WTC11 (cell line): Measurements from ENCODE around the gene ERC1. TPM values are rescaled to one million over a fixed set of nuclear protein-coding genes. Genes with fewer than 3 reads are reported as not detected.

Source experiments
- ATAC-seq: fragments of 200-7000 bp; cut with Tn5 transposase; 2 replicates; pipeline ENCODE4 v1.10.0; 2021; ENCODE audit warnings: mild to moderate bottlenecking, moderate library complexity
- CTCF ChIA-PET: fragments of 300-600 bp; sonication (Branson Sonifier 250); formaldehyde crosslinking; loops from one replicate; lab custom pipeline; 2021; ENCODE audit warnings: antibody characterized with exemption; lab: Charles Lee
- POLR2A ChIA-PET: fragments of 350-600 bp; sonication (Branson Sonifier 250); formaldehyde crosslinking; loops from one replicate; lab custom pipeline; 2021; ENCODE audit warnings: antibody characterized with exemption; lab: Charles Lee
- DNase-seq: peaks from one replicate; pipeline ENCODE4 v3.0.0; 2021; ENCODE audit warnings: low spot score
- H3K27ac Mint-ChIP-seq: 2 replicates; pipeline ENCODE4 v1.8.0; 2021; ENCODE audit warnings: mixed read lengths
- H3K27me3 Mint-ChIP-seq: 2 replicates; pipeline ENCODE4 v1.8.0; 2021; ENCODE audit warnings: low read depth, mild to moderate bottlenecking, moderate library complexity, mixed read lengths
- H3K36me3 Mint-ChIP-seq: 2 replicates; pipeline ENCODE4 v1.8.0; 2021; ENCODE audit warnings: mixed read lengths
- H3K4me1 Mint-ChIP-seq: 2 replicates; pipeline ENCODE4 v1.8.0; 2022; ENCODE audit warnings: mixed read lengths
- H3K4me3 Mint-ChIP-seq: 2 replicates; pipeline ENCODE4 v1.8.0; 2021; ENCODE audit warnings: mild to moderate bottlenecking, moderate library complexity, mixed read lengths
- H3K9me3 Mint-ChIP-seq: 2 replicates; pipeline ENCODE4 v1.8.0; 2021; ENCODE audit warnings: mixed read lengths
- ARID4B ChIP-seq: sonication (generic); formaldehyde crosslinking; IDR thresholded peaks from 2 replicates; pipeline ENCODE4 v1.8.0; 2023; ENCODE audit warnings: missing genetic modification reagents, mild to moderate bottlenecking, borderline replicate concordance
- ELF4 ChIP-seq: sonication (generic); formaldehyde crosslinking; IDR thresholded peaks from 2 replicates; pipeline ENCODE4 v1.8.1; 2022; ENCODE audit warnings: low read depth, mild to moderate bottlenecking, moderate library complexity, missing genetic modification reagents
- ETV6 ChIP-seq: sonication (generic); formaldehyde crosslinking; IDR thresholded peaks from 2 replicates; pipeline ENCODE4 v1.8.1; 2022; ENCODE audit warnings: mild to moderate bottlenecking, missing genetic modification reagents
- FOXJ3 ChIP-seq: sonication (generic); formaldehyde crosslinking; IDR thresholded peaks from 2 replicates; pipeline ENCODE4 v1.9.0; 2021; ENCODE audit warnings: missing genetic modification reagents, mild to moderate bottlenecking, borderline replicate concordance
- FOXP1 ChIP-seq: sonication (generic); formaldehyde crosslinking; IDR thresholded peaks from 2 replicates; pipeline ENCODE4 v1.8.0; 2022; ENCODE audit warnings: missing genetic modification reagents, mild to moderate bottlenecking, moderate library complexity, borderline replicate concordance
- JAZF1 ChIP-seq: fragments of 250-450 bp; sonication (Bioruptor Pico); IDR thresholded peaks from 2 replicates; pipeline ENCODE4 v1.9.0; 2021; ENCODE audit warnings: moderate library complexity, mild to moderate bottlenecking, inconsistent platforms
- MAX ChIP-seq: sonication (generic); formaldehyde crosslinking; IDR thresholded peaks from 2 replicates; pipeline ENCODE4 v1.8.0; 2022; ENCODE audit warnings: mild to moderate bottlenecking, missing genetic modification reagents
- MYBL2 ChIP-seq: sonication (generic); formaldehyde crosslinking; IDR thresholded peaks from 2 replicates; pipeline ENCODE4 v1.8.1; 2023; ENCODE audit warnings: mild to moderate bottlenecking, moderate library complexity, missing genetic modification reagents
- RELA ChIP-seq: sonication (generic); formaldehyde crosslinking; IDR thresholded peaks from 2 replicates; pipeline ENCODE4 v1.8.1; 2022; ENCODE audit warnings: missing genetic modification reagents, mild to moderate bottlenecking, borderline replicate concordance
- SP1 ChIP-seq: sonication (generic); formaldehyde crosslinking; conservative IDR thresholded peaks from 2 replicates; pipeline ENCODE4 v1.8.1; 2022; ENCODE audit warnings: missing genetic modification reagents
- STAT6 ChIP-seq: sonication (generic); formaldehyde crosslinking; conservative IDR thresholded peaks from 2 replicates; pipeline ENCODE4 v1.8.1; 2023; ENCODE audit warnings: mild to moderate bottlenecking, low read depth, missing genetic modification reagents, moderate library complexity
- TP53 ChIP-seq: sonication (generic); formaldehyde crosslinking; IDR thresholded peaks from 2 replicates; pipeline ENCODE4 v1.8.1; 2023; ENCODE audit warnings: mild to moderate bottlenecking, missing genetic modification reagents
- ZNF138 ChIP-seq: sonication (generic); formaldehyde crosslinking; conservative IDR thresholded peaks from 2 replicates; pipeline ENCODE4 v1.8.1; 2022; ENCODE audit warnings: mild to moderate bottlenecking, moderate library complexity, missing genetic modification reagents
- ZNF232 ChIP-seq: sonication (generic); formaldehyde crosslinking; IDR thresholded peaks from 2 replicates; pipeline ENCODE4 v1.8.0; 2022; ENCODE audit warnings: mild to moderate bottlenecking, missing genetic modification reagents
- ZNF263 ChIP-seq: sonication (generic); formaldehyde crosslinking; IDR thresholded peaks from 2 replicates; pipeline ENCODE4 v1.8.1; 2022; ENCODE audit warnings: low read depth, mild to moderate bottlenecking, moderate library complexity, missing genetic modification reagents
- ZNF317 ChIP-seq: sonication (generic); formaldehyde crosslinking; IDR thresholded peaks from 2 replicates; pipeline ENCODE4 v1.8.1; 2023; ENCODE audit warnings: low read depth, mild to moderate bottlenecking, moderate library complexity, missing genetic modification reagents, borderline replicate concordance
- total RNA-seq: library from RNA; stranded (reverse); gene quantifications from 3 replicates; pipeline ENCODE4 v1.2.3, GENCODE V29; 2021
- TF ChIP-seq, protein P1 (sequence below): sonication (generic); formaldehyde crosslinking; IDR thresholded peaks from 2 replicates; pipeline ENCODE4 v1.8.0; 2022; ENCODE audit warnings: missing genetic modification reagents
- TF ChIP-seq, protein P2 (sequence below): sonication (generic); formaldehyde crosslinking; IDR thresholded peaks from 2 replicates; pipeline ENCODE4 v1.8.1; 2022; ENCODE audit warnings: low read depth, mild to moderate bottlenecking, moderate library complexity, missing genetic modification reagents, borderline replicate concordance
- TF ChIP-seq, protein P3 (sequence below): sonication (generic); formaldehyde crosslinking; IDR thresholded peaks from 2 replicates; pipeline ENCODE4 v1.8.1; 2022; ENCODE audit warnings: missing genetic modification reagents, borderline replicate concordance
- TF ChIP-seq, protein P4 (sequence below): sonication (generic); formaldehyde crosslinking; IDR thresholded peaks from 2 replicates; pipeline ENCODE4 v1.8.0; 2023; ENCODE audit warnings: missing genetic modification reagents

ERC1 gene
- total RNA-seq, 1 experiment from 2014 or later, result 47.5 TPM

GRCh38 chr12:1206118-1206734 lies 215.2 kb downstream of the ERC1 start:
- H3K4me3 Mint-ChIP-seq, result no peak overlapping the region

GRCh38 chr12:1207276-1207675 lies 216.3 kb downstream of the ERC1 start:
- no peak for DNase-seq
- no peaks in the 10 kb centered on the region for H3K36me3 Mint-ChIP-seq
- ATAC-seq, result no peak
- no peak overlapping the region for H3K27ac Mint-ChIP-seq
- H3K4me1 Mint-ChIP-seq, result peaks cover 20% of the 10 kb centered on the region
- H3K9me3 Mint-ChIP-seq, result no peaks in the 10 kb centered on the region
- ChIA-PET POLR2A (no interaction called here), CTCF (interaction anchor here (3.1 kb wide), 1 partner anchor 89 kb away, joined by 13 read pairs; no protein-coding TSS in a partner anchor)
- no peaks in the 10 kb centered on the region for H3K27me3 Mint-ChIP-seq
- no peak overlapping the region for H3K4me3 Mint-ChIP-seq
- TF ChIP-seq, protein P1, sequence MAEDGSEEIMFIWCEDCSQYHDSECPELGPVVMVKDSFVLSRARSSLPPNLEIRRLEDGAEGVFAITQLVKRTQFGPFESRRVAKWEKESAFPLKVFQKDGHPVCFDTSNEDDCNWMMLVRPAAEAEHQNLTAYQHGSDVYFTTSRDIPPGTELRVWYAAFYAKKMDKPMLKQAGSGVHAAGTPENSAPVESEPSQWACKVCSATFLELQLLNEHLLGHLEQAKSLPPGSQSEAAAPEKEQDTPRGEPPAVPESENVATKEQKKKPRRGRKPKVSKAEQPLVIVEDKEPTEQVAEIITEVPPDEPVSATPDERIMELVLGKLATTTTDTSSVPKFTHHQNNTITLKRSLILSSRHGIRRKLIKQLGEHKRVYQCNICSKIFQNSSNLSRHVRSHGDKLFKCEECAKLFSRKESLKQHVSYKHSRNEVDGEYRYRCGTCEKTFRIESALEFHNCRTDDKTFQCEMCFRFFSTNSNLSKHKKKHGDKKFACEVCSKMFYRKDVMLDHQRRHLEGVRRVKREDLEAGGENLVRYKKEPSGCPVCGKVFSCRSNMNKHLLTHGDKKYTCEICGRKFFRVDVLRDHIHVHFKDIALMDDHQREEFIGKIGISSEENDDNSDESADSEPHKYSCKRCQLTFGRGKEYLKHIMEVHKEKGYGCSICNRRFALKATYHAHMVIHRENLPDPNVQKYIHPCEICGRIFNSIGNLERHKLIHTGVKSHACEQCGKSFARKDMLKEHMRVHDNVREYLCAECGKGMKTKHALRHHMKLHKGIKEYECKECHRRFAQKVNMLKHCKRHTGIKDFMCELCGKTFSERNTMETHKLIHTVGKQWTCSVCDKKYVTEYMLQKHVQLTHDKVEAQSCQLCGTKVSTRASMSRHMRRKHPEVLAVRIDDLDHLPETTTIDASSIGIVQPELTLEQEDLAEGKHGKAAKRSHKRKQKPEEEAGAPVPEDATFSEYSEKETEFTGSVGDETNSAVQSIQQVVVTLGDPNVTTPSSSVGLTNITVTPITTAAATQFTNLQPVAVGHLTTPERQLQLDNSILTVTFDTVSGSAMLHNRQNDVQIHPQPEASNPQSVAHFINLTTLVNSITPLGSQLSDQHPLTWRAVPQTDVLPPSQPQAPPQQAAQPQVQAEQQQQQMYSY (CRISPR knock-in tag), result no peak
- TF ChIP-seq ARID4B, result no peak
- no peak for TF ChIP-seq JAZF1 (CRISPR knock-in tag)
- TF ChIP-seq ETV6 (CRISPR knock-in tag), result no peak
- TF ChIP-seq, protein P2, sequence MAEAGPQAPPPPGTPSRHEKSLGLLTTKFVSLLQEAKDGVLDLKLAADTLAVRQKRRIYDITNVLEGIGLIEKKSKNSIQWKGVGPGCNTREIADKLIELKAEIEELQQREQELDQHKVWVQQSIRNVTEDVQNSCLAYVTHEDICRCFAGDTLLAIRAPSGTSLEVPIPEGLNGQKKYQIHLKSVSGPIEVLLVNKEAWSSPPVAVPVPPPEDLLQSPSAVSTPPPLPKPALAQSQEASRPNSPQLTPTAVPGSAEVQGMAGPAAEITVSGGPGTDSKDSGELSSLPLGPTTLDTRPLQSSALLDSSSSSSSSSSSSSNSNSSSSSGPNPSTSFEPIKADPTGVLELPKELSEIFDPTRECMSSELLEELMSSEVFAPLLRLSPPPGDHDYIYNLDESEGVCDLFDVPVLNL (CRISPR knock-in tag), result no peak
- no peak for TF ChIP-seq MYBL2
- TF ChIP-seq SP1 (CRISPR knock-in tag), result no peak
- TF ChIP-seq, protein P3, sequence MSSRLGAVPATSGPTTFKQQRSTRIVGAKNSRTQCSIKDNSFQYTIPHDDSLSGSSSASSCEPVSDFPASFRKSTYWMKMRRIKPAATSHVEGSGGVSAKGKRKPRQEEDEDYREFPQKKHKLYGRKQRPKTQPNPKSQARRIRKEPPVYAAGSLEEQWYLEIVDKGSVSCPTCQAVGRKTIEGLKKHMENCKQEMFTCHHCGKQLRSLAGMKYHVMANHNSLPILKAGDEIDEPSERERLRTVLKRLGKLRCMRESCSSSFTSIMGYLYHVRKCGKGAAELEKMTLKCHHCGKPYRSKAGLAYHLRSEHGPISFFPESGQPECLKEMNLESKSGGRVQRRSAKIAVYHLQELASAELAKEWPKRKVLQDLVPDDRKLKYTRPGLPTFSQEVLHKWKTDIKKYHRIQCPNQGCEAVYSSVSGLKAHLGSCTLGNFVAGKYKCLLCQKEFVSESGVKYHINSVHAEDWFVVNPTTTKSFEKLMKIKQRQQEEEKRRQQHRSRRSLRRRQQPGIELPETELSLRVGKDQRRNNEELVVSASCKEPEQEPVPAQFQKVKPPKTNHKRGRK (CRISPR knock-in tag), result no peak
- no peak for TF ChIP-seq ZNF317
- TF ChIP-seq ZNF138 (CRISPR knock-in tag), result no peak
- TF ChIP-seq, protein P4, sequence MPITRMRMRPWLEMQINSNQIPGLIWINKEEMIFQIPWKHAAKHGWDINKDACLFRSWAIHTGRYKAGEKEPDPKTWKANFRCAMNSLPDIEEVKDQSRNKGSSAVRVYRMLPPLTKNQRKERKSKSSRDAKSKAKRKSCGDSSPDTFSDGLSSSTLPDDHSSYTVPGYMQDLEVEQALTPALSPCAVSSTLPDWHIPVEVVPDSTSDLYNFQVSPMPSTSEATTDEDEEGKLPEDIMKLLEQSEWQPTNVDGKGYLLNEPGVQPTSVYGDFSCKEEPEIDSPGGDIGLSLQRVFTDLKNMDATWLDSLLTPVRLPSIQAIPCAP, result no peak
- TF ChIP-seq MAX (CRISPR knock-in tag), result no peak
- no peak for TF ChIP-seq FOXP1

More at GRCh38 chr12:1206118-1206734, 215.2 kb downstream of the ERC1 start:
- Mint-ChIP-seq H3K27ac (0 out of 2 replicates have a peak overlapping the region, but pooled peaks have one; percentile 2), H3K36me3 (no peaks in the 10 kb centered on the region), H3K9me3 (no peaks in the 10 kb centered on the region), H3K4me1 (peaks cover 19% of the 10 kb centered on the region), H3K27me3 (no peaks in the 10 kb centered on the region)
- POLR2A ChIA-PET, result no interaction called here
- CTCF ChIA-PET, result interaction anchor here (3.1 kb wide), 1 partner anchor 88 kb away, joined by 13 read pairs; no protein-coding TSS in a partner anchor
- DNase-seq (no peak), ATAC-seq (no peak)
- no peak for TF ChIP-seq ZNF232 (CRISPR knock-in tag)
- no peak for TF ChIP-seq FOXJ3 (CRISPR knock-in tag)
- TF ChIP-seq RELA, result no peak
- TF ChIP-seq TP53 (CRISPR knock-in tag), result no peak
- TF ChIP-seq ELF4 (CRISPR knock-in tag), result no peak
- TF ChIP-seq STAT6 (CRISPR knock-in tag), result no peak
- no peak for TF ChIP-seq ZNF263 (CRISPR knock-in tag)
- TF ChIP-seq, all 79 proteins: peak for 0
